GM18873 (cell line): Measurements from ENCODE around the gene DNAH14.
"Not testable (repeated sequence)": the region's sequence is repeated elsewhere in the genome, so short reads cannot be mapped to it uniquely, and the experiment has no call there.

Source experiments
- ATAC-seq: cut with Tn5 transposase; IDR thresholded peaks from one replicate; pipeline ENCODE4 v1.9.1; 2021; ENCODE audit warnings: mild to moderate bottlenecking, moderate library complexity, moderate number of reproducible peaks; ENCODE audit not compliant: unreplicated experiment, low FRiP score

DNAH14 gene

DNA sequence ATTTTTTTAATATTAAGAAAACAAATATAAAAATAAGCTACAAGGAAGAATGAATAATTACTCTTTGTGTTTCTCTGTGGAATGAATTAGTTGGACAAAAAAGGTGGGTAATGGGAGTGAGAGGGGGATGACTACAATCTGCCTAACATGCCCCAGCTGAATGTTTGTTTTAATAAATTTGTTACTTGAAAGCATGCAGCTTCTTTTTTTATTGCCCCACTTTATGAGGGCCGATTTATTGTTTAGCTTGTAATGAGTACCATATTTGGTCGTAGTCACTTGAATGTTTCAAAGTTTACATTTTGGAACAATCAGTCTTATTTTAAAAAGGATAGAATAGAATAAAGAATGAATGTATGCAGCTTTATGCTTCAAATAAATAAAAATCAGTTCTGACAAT, 301.0 kb downstream of the DNAH14 start:
- no peak for ATAC-seq

DNA sequence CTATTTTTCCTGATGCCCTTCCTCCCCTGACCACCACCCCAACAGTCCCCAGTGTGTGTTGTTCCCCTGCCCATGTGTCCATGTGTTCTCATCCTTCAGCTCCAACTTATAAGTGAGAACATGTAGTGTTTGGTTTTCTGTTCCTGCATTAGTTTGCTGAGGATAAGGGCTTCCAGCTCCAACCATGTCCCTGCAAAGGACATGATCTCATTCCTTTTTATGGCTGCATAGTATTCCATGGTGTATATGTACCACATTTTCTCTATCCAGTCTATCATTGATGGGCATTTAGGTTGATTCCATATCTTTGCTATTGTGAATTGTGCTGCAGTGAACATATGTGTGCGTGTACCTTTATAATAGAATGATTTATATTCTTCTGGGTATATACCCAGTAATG, 303.5 kb downstream of the DNAH14 start:
- ATAC-seq = not testable (repeated sequence)

- ATAC-seq = no peak
Measured at GRCh38 chr1:225242611-225243010, 313.1 kb downstream of the DNAH14 start.

GRCh38 chr1:225250432-225250831, 321.0 kb downstream of the DNAH14 start:
- ATAC-seq = peak; percentile 89

DNA sequence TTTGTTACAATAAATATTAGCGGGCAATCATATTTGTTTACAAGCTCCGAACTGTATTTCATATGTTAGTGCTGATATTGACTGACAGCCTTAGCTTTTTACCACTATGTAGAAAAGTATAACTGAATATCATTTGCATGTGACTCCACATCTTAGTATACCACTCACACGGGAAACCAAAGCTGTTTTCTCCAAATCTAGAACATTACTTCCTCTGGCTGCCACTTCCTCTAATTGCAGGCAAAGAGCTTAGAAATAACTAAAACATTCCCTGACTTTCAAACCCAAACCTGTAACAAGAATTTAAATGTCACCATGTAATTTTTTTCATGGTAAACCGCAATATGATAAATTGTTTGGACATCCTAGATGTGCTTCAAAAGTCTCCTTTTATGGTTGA, 323.7 kb downstream of the DNAH14 start:
- no peak for ATAC-seq

- no peak for ATAC-seq
Measured at GRCh38 chr1:225253784-225254183, 324.3 kb downstream of the DNAH14 start.

DNA sequence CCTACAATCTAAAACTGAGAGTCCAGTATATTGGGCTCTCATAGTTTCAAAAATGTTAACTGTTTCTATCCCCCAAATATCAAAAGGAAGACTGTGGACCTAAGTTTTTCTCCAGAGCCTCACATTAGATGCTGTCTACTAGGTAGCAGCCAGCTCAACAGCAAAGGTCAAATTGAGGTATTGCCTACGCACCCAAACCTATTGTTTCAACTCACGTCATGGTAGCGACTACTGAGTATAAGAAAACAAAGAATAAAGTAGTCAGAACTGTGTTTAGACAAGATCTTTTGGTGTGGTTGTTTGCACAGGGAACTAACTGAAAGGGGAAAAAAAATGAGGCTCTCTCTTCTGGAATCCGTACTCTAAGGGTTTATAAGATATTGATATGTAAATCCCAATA, 325.2 kb downstream of the DNAH14 start:
- ATAC-seq = no peak

- ATAC-seq = no peak
Measured at GRCh38 chr1:225257081-225257480, 327.6 kb downstream of the DNAH14 start.

- ATAC-seq = no peak
Measured at GRCh38 chr1:225258811-225259210, 329.3 kb downstream of the DNAH14 start.

DNA sequence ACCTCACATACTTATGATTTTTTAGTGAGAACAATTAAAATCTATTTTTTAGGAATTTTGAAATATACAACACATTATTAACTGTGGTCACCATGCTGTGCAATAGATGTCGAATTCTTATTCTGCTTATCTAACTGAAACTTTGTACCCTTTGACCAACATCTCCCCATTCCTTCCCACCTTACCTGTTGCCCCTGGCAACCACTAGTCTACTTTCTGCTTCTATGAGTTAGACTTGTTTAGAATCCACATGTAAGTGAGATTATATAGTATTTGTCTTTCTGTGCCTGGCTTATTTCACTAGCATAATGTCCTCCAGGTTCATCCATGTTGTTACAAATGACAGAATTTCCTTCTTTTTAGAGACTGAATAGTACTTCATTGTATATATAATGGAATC, 330.1 kb downstream of the DNAH14 start:
- ATAC-seq = no peak

DNA sequence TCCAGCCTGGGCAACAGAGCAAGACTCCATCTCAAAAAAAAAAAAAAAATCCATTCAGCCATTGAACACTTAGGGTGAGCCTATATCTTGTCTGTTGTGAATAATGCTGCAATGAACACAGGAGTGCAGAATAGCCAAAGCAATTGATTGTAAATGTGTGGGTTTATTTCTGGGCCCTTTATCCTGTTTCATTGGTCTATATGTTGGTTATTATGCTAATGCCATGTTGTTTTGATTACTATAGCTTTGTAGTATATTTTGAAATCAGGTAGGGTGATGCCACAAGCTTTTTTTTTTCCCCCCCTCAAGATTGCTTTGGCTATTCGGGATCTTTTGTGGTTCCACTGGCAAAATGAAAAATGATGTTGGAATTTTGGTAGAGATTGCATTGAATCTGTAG, 330.8 kb downstream of the DNAH14 start:
- no peak for ATAC-seq

GRCh38 chr1:225277445-225277844, 348.0 kb downstream of the DNAH14 start:
- ATAC-seq = no peak

DNA sequence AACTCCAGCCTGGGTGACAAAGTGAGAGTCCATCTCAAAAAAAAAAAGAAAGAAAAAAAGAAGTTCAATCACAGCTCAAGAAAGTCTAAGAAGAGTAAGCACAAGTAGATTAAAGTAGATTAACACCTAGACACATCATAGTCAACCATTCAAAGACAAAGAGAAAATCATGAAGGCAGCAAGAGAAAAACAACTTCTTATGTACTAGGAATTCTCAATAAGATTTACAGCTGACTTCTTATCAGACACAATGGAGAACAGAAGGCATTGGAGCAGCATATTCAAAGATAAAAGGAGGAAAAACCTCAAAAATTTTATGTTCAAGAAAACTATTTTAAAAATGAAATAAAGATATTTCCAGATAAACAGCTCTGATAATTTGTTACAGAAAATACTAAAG, 351.1 kb downstream of the DNAH14 start:
- ATAC-seq = no peak

DNA sequence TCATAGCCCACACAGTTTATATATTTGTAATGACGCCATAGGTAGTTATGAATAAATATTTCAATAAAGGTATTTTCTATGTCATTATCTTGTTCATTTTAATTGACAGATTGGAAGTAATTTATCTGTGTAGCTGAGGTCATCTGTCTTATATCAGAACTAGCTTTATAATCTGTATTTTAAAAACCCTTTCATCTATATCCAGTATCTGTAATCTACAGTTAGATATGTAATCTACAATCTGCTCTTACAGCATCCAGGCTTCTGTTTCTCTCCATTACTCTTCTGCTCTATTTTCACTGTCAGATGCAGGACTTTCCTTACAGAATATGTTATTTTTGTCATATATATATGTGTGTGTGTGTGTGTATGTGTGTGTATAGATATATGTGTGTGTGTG, 360.8 kb downstream of the DNAH14 start:
- ATAC-seq = no peak

- ATAC-seq = no peak
Measured at GRCh38 chr1:225299624-225300023, 370.1 kb downstream of the DNAH14 start.

DNA sequence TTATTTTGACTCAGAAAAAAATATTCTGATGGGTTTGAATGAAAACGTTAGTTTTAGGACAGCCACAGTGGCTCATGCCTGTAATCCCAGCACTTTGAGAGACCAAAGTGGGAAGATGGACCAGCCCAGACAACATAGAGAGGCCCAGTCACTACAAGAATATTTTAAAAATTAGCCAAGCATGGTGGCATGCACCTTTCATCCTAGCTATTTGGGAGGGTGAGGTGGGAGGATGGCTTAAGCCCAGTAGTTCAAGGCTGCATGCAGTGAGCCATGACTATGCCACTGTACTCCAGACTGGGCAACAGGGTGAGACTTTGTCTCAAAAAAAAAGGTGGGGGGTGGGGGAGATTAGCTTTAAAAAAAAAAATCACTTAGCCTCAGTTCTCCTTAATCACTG, 370.9 kb downstream of the DNAH14 start:
- no peak for ATAC-seq

- no peak for ATAC-seq
Measured at GRCh38 chr1:225304996-225305395, 375.5 kb downstream of the DNAH14 start.

- not testable (repeated sequence) for ATAC-seq
Measured at GRCh38 chr1:225310544-225310943, 381.1 kb downstream of the DNAH14 start.

- peak; percentile 92 for ATAC-seq
Measured at GRCh38 chr1:225318706-225319575, 389.5 kb downstream of the DNAH14 start.

- no peak for ATAC-seq
Measured at GRCh38 chr1:225319871-225320270, 390.4 kb downstream of the DNAH14 start.

DNA sequence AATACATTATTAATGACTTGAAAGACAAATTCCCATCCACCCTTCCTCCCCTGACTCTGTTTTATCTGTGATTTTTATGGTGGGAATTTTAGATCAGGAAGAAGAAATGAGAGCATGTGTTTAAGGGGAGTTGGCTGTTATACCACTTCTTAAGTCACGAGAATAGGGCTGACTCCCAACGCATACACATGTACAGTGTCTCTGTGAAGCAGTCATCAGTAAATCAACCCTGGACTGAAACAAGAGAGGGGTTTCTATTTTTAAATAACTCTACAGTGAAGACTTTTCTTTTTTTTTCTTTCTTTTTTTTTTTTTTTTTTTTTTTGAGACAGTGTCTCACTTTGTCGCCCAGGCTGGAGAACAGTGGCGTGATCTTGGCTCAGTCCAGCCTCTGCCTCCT, 392.3 kb downstream of the DNAH14 start:
- no peak for ATAC-seq

- no peak for ATAC-seq
Measured at GRCh38 chr1:225329041-225329440, 399.6 kb downstream of the DNAH14 start.
